ENCODE measurements around the gene BBS4.

BBS4 gene

DNA sequence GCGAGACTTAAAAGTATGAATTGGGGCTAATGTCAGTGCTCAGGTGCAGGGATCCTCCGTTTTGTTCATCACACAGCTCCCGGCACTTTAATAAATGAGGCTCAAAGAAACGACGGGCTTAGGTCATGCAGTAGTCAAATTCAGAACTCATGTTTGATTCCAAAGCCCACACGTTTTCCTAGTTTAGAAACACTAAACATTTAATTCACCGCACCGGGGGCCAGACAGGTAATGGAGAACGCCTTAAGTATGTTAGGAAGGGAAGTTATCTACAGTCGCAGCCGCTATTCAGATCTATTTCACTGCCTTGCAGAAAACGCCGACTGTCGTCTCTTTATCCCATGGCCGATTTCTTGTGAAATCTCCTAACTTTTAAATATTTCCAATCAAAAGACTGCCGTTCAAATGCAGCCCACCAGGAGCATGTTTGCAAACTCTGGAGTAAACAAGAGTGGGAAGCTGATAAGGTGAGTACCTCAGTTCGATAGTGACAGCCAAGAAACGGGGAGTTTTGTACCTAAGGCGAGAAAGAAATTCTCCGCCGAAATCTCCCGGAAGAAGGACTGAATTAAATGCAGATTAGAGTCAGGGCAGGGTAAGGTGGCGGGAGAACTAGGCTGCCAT, 594 bp upstream of the BBS4 start:
- TF ChIP-seq CTCF (IDR thresholded peaks at IDR 0.05): no peak

DNA sequence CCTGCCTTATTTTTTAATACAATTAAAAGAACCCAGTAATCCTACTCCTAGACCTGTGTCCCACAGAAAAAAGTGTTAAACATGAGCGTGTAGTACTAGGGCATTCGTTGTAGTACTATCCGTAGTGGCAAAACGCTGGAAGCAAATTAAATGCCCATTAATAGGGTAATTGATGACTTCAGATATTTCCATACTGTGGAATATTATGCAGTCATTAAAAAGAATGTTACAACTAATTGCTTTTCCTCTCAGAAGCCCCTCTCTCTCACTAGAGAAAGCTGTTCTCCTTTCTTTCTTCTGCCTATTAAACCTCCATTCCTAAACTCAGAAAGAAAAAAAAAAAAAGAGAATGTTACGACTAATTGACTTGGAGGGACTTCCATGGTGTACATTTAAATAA, 2.7 kb downstream of the BBS4 start:
- TF ChIP-seq CTCF (IDR thresholded peaks at IDR 0.05): no peak

DNA sequence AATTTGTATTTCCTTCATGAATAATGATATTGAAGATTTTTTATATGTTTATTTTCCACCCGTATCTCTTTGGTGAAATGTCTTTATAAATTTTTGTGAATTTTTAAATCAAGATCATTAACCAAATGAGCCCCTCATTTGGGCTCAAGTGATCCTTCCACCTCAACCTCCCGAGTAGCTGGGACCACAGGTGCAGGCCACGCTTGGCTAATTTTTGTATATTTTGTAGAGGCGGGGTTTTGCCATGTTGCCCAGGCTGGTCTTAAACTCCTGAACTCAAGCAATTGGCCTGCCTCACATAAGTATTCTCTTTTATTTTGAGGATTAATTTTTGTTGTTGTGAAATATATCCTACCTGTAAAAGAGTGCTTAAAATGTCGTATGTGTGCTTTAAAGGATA, 4.9 kb downstream of the BBS4 start:
- TF ChIP-seq CTCF (IDR thresholded peaks at IDR 0.05): no peak

DNA sequence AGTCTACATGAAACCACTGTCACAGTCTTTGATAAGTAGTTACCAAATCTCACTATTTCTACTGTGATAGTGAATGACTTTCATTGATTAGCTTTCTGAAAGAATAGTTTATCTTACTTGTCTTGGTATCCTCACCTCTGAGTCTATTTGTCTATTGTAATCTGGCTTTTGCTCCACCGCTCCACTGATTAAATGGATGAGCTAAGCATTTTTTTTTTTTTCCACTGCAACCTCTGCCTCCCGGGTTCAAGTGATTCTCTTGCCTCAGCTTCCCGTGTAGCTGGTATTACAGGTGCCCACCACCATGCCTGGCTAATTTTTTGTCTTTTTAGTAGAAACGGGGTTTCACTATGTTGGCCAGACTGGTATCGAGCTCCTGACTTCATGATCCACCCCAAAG, 12.9 kb downstream of the BBS4 start:
- TF ChIP-seq CTCF (IDR thresholded peaks at IDR 0.05): no peak

DNA sequence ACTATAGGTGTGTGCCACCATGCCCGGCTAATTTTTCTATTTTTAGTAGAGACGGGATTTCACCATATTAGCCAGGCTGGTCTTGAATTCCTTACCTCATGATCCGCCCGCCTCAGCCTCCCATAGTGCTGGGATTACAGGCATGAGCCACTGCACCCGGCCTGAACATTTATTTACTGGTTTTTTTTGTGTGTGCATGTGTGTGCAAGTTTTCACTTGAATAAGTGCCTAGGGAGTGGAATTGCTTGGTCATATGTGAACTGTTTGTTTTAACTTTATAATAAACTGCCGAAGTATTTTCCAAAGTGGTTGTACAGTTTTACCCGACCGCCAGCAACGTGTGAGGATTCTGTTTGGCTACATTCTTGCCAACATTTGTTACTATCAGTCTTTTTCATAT, 14.1 kb downstream of the BBS4 start:
- TF ChIP-seq CTCF (IDR thresholded peaks at IDR 0.05): no peak

- TF ChIP-seq CTCF (IDR thresholded peaks at IDR 0.05): no peak
Observed at GRCh38 chr15:72706266-72706665, 20.3 kb downstream of the BBS4 start.

DNA sequence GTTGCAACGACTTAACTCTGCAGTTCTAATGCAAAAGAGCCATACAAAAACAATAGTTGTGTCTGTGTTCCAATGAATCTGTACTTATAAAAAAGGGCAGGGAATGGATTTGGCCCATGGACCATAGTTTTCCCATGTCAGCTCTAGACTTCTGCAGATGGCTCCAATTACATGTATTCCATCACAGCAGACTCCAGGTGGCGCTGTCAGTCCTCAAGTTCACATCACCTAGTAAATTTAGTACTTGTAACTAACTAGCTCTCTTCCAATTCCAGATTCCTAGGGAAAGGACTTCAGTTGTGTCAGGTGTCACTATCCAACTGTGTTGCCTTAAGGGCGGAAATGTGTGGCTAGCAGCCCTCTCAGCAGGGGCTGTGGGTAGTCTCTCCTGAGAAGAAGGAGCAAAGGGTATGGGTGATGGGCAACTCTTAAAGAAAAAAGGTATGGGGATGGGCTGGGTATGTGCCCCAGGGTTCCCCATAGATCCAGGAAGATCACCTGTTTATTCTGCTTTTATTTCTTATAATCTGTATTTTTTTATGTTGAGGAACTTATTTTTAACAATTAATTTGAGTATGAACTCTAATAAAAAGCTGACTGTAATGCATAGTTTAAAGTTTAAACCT, 36.2 kb downstream of the BBS4 start:
- peak; percentile 82 for TF ChIP-seq CTCF (IDR thresholded peaks at IDR 0.05)

DNA sequence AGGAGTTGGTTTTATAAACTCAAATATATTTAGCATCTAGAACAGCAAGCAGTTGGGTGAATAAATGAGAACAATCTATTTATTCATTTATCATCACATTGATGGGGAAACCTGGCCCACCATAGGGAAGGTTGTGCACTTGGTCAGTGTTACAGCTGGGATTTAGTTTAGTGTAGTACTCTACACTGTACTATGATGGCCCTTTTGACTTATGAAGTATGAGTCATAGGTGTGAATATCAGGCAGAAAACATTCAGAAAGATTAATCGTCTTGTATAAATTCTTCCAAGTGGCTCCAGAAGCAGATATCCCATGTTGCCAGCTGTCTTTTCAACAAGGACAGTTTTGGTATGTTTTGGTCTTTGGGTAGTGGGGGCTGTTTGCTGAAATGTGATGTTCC, 38.0 kb downstream of the BBS4 start:
- no peak for TF ChIP-seq CTCF (IDR thresholded peaks at IDR 0.05)
